ENCODE measurements around the gene NLRP13. TPM values are rescaled to one million over a fixed set of nuclear protein-coding genes. Genes with fewer than 3 reads are reported as not detected.

The NLRP13 gene
- total and polyA plus RNA-seq, 2 of the 4 experiments (the other 2 are of a cell fraction), result not detected

GRCh38 chr19:55956431-55956830 is 24.3 kb upstream of the NLRP13 start:
- POLR2A ChIA-PET (ENCODE audit: unreplicated experiment), result no interaction called here
- Histone ChIP-seq H2BK15ac (ENCODE audit: low read depth, low read length) (no peak overlapping the region), H3K9ac (ENCODE audit: low read depth, low read length) (no peak overlapping the region), H3K4me3 (ENCODE audit: insufficient read depth, low read depth, low read length) (no peak overlapping the region), H2AK5ac (ENCODE audit: low read depth, low read length) (no peak overlapping the region), H3K14ac (replicated peaks; ENCODE audit: low read depth, low read length) (no peak overlapping the region), H3K4me1 (ENCODE audit: control insufficient read depth, insufficient read depth, low read length) (no peaks in the 10 kb centered on the region), H2AK9ac (replicated peaks; ENCODE audit: low read depth, low read length, poor library complexity) (no peak overlapping the region), H2BK5ac (ENCODE audit: low read depth, low read length, poor library complexity, severe bottlenecking) (no peak overlapping the region), H2AFZ (replicated peaks; ENCODE audit: low read length, poor library complexity) (no peak overlapping the region), H3K23ac (ENCODE audit: low read depth, low read length) (no peak overlapping the region), H3K4ac (ENCODE audit: low read depth, low read length) (no peak overlapping the region), H4K5ac (ENCODE audit: low read depth, low read length) (no peak overlapping the region), H3K27ac (ENCODE audit: insufficient read depth, low read length) (no peak overlapping the region), H3K9me3 (ENCODE audit: control insufficient read depth, insufficient read depth, low read length) (peaks cover 36% of the 10 kb centered on the region), H3K4me2 (ENCODE audit: low read depth, low read length) (no peak overlapping the region), H3K36me3 (ENCODE audit: control insufficient read depth, insufficient read depth, low read length) (no peaks in the 10 kb centered on the region), H2BK20ac (ENCODE audit: low read depth, low read length) (no peak overlapping the region), H3K9me1 (ENCODE audit: insufficient read depth, low read length) (no peaks in the 10 kb centered on the region), H3K27me3 (ENCODE audit: control insufficient read depth, insufficient read depth, low read length) (no peaks in the 10 kb centered on the region), H3K18ac (ENCODE audit: low read depth, low read length) (no peak overlapping the region), H4K20me1 (ENCODE audit: insufficient read depth, low read length) (no peaks in the 10 kb centered on the region), H3K79me1 (ENCODE audit: low read depth in 1 of 2, low read length in 2 of 2) (no peaks in the 10 kb centered on the region), H4K91ac (ENCODE audit: insufficient read depth, low read depth, low read length) (no peak overlapping the region), H2BK120ac (ENCODE audit: low read depth, low read length) (no peak overlapping the region), H4K8ac (ENCODE audit: low read depth in 2 of 2, low read length in 2 of 2) (no peak overlapping the region), H3K56ac (ENCODE audit: extremely low read depth, insufficient read depth, low read length) (no peak overlapping the region)
- DNase-seq (no peak), ATAC-seq (ENCODE audit: low read depth) (no peak)
- WGBS, 2 experiments (ENCODE audit: extremely low coverage in 2 of 2, insufficient read length in 1 of 2), result no CpG with 5 or more reads among the region's 7 CpGs
- intact Hi-C loops (cut with micrococcal nuclease), result no loop called here
- dilution Hi-C loops (cut with HindIII; ENCODE audit: low sequenced_read_pairs, unreplicated experiment), result no loop called here
- TF ChIP-seq CHD1 (IDR thresholded peaks at IDR 0.05; ENCODE audit: low read depth, low read length) (no peak), BHLHE40 (IDR thresholded peaks at IDR 0.05; ENCODE audit: low read depth, low read length) (no peak), ELK1 (IDR thresholded peaks at IDR 0.05; ENCODE audit: borderline replicate concordance, low read depth, low read length) (no peak), USF2 (IDR thresholded peaks at IDR 0.05; ENCODE audit: low read depth, low read length) (no peak), NFE2L2 (IDR thresholded peaks at IDR 0.05; ENCODE audit: low read depth, low read length) (no peak), MAFK (IDR thresholded peaks at IDR 0.05; ENCODE audit: low read depth, low read length) (no peak), MAZ (IDR thresholded peaks at IDR 0.05; ENCODE audit: borderline replicate concordance, low read depth, low read length) (no peak), FOS (IDR thresholded peaks at IDR 0.05; ENCODE audit: low read depth, low read length) (no peak), RFX5 (IDR thresholded peaks at IDR 0.05; ENCODE audit: low read depth, low read length) (no peak), MXI1 (IDR thresholded peaks at IDR 0.05; ENCODE audit: borderline replicate concordance, low read depth, low read length) (no peak), RCOR1 (IDR thresholded peaks at IDR 0.05; ENCODE audit: insufficient replicate concordance, low read length) (no peak), POLR2A (IDR thresholded peaks at IDR 0.05; ENCODE audit: low read depth, low read length) (no peak)
- in situ Hi-C loops (cut with MboI; ENCODE audit: low sequenced_read_pairs), result no loop called here
- CTCF ChIA-PET, result no interaction called here
- BruUV-seq (replicated peaks), result no TSS peak
